ENCODE data around the gene RBM47.
A peak's percentile ranks its signal among the peaks of the same experiment; 100 is the strongest.

Gene RBM47

GRCh38 chr4:40629401-40630334, at the start of gene RBM47:
Gene RBM47 (minus strand): TSS chr4:40629864. CDS start chr4:40438893, 190,971 bp downstream.
- H3K4me3 ChIP-seq (ENCODE audit: low read length), result peak within 1 kb of the TSS; percentile 67
- H3K36me3 ChIP-seq (ENCODE audit: control insufficient read depth, low read depth, low read length), result no peaks in the 10 kb centered on the region
- H3K4me1 ChIP-seq (ENCODE audit: control insufficient read depth, low read depth, low read length), result peaks cover 33% of the 10 kb centered on the region
- no peaks in the 10 kb centered on the region for H3K9me3 ChIP-seq (ENCODE audit: control insufficient read depth, low read depth, low read length)
- peak within 1 kb of the TSS; percentile 78 for H3K27ac ChIP-seq (ENCODE audit: low read length)
- H3K27me3 ChIP-seq (ENCODE audit: control insufficient read depth, insufficient read depth, low read length), result no peaks in the 10 kb centered on the region
- H3K9ac ChIP-seq (ENCODE audit: low read length), result peak within 1 kb of the TSS; percentile 79

- no peak overlapping the region for H3K27ac ChIP-seq (ENCODE audit: low read length)
Measured at GRCh38 chr4:40678421-40678820, 48.8 kb upstream of the RBM47 start.

GRCh38 chr4:40675166-40675565, 45.5 kb upstream of the RBM47 start:
- H3K36me3 ChIP-seq (ENCODE audit: control insufficient read depth, low read depth, low read length), result no peaks in the 10 kb centered on the region
- no peaks in the 10 kb centered on the region for H3K27me3 ChIP-seq (ENCODE audit: control insufficient read depth, insufficient read depth, low read length)
- H3K4me3 ChIP-seq (ENCODE audit: low read length), result no peak overlapping the region
- no peak overlapping the region for H3K27ac ChIP-seq (ENCODE audit: low read length)
- no peak overlapping the region for H3K9ac ChIP-seq (ENCODE audit: low read length)
- H3K9me3 ChIP-seq (ENCODE audit: control insufficient read depth, low read depth, low read length), result no peaks in the 10 kb centered on the region
- H3K4me1 ChIP-seq (ENCODE audit: control insufficient read depth, low read depth, low read length), result peaks cover 11% of the 10 kb centered on the region

More at GRCh38 chr4:40678421-40678820, 48.8 kb upstream of the RBM47 start:
- no peaks in the 10 kb centered on the region for H3K4me1 ChIP-seq (ENCODE audit: control insufficient read depth, low read depth, low read length)
- H3K36me3 ChIP-seq (ENCODE audit: control insufficient read depth, low read depth, low read length), result no peaks in the 10 kb centered on the region
- H3K27me3 ChIP-seq (ENCODE audit: control insufficient read depth, insufficient read depth, low read length), result no peaks in the 10 kb centered on the region
- H3K9me3 ChIP-seq (ENCODE audit: control insufficient read depth, low read depth, low read length), result no peaks in the 10 kb centered on the region
- H3K4me3 ChIP-seq (ENCODE audit: low read length), result no peak overlapping the region
- H3K9ac ChIP-seq (ENCODE audit: low read length), result no peak overlapping the region

- Histone ChIP-seq H3K4me3 (ENCODE audit: low read length) (no peak overlapping the region), H3K4me1 (ENCODE audit: control insufficient read depth, low read depth, low read length) (peaks cover 11% of the 10 kb centered on the region), H3K27me3 (ENCODE audit: control insufficient read depth, insufficient read depth, low read length) (no peaks in the 10 kb centered on the region), H3K27ac (ENCODE audit: low read length) (peak overlapping the region; percentile 36), H3K9ac (ENCODE audit: low read length) (peak overlapping the region; percentile 6), H3K9me3 (ENCODE audit: control insufficient read depth, low read depth, low read length) (no peaks in the 10 kb centered on the region), H3K36me3 (ENCODE audit: control insufficient read depth, low read depth, low read length) (no peaks in the 10 kb centered on the region)
Measured at GRCh38 chr4:40672528-40673522, 43.2 kb upstream of the RBM47 start.

DNA sequence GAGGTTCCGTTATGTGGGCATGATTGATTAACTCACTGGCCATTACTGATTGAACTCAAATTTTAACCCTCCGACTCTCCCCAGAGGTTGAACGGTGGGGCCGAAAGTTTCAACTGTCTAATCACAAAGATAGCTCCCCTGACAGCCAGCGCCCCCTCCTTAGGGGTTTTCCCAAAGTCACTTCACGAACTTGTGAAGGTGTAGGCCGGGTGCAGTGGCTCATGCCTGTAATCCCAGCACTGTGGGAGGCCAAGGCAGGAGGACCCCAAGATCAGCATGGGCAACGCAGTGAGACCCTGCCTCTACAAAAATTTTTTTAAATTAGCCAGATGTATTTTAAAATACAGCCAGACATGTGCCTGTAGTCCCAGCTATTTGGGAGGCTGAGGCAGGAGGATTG, 39.8 kb upstream of the RBM47 start:
- Histone ChIP-seq H3K4me3 (ENCODE audit: low read length) (no peak overlapping the region), H3K4me1 (ENCODE audit: control insufficient read depth, low read depth, low read length) (peaks cover 11% of the 10 kb centered on the region), H3K9me3 (ENCODE audit: control insufficient read depth, low read depth, low read length) (no peaks in the 10 kb centered on the region), H3K27me3 (ENCODE audit: control insufficient read depth, insufficient read depth, low read length) (no peaks in the 10 kb centered on the region), H3K9ac (ENCODE audit: low read length) (no peak overlapping the region), H3K36me3 (ENCODE audit: control insufficient read depth, low read depth, low read length) (no peaks in the 10 kb centered on the region), H3K27ac (ENCODE audit: low read length) (no peak overlapping the region)

GRCh38 chr4:40665842-40666241, 36.2 kb upstream of the RBM47 start:
- H3K27ac ChIP-seq (ENCODE audit: low read length), result no peak overlapping the region
- H3K9ac ChIP-seq (ENCODE audit: low read length), result no peak overlapping the region
- no peaks in the 10 kb centered on the region for H3K27me3 ChIP-seq (ENCODE audit: control insufficient read depth, insufficient read depth, low read length)
- H3K4me3 ChIP-seq (ENCODE audit: low read length), result no peak overlapping the region
- no peaks in the 10 kb centered on the region for H3K9me3 ChIP-seq (ENCODE audit: control insufficient read depth, low read depth, low read length)
- H3K4me1 ChIP-seq (ENCODE audit: control insufficient read depth, low read depth, low read length), result peaks cover 5% of the 10 kb centered on the region
- H3K36me3 ChIP-seq (ENCODE audit: control insufficient read depth, low read depth, low read length), result no peaks in the 10 kb centered on the region

- H3K27ac ChIP-seq (ENCODE audit: low read length), result no peak overlapping the region
- H3K9ac ChIP-seq (ENCODE audit: low read length), result no peak overlapping the region
- no peaks in the 10 kb centered on the region for H3K36me3 ChIP-seq (ENCODE audit: control insufficient read depth, low read depth, low read length)
- no peak overlapping the region for H3K4me3 ChIP-seq (ENCODE audit: low read length)
- no peaks in the 10 kb centered on the region for H3K27me3 ChIP-seq (ENCODE audit: control insufficient read depth, insufficient read depth, low read length)
- H3K9me3 ChIP-seq (ENCODE audit: control insufficient read depth, low read depth, low read length), result no peaks in the 10 kb centered on the region
- H3K4me1 ChIP-seq (ENCODE audit: control insufficient read depth, low read depth, low read length), result peaks cover 5% of the 10 kb centered on the region
Measured at GRCh38 chr4:40662962-40663604, 33.4 kb upstream of the RBM47 start.

- H3K4me1 ChIP-seq (ENCODE audit: control insufficient read depth, low read depth, low read length), result peaks cover 5% of the 10 kb centered on the region
- H3K9me3 ChIP-seq (ENCODE audit: control insufficient read depth, low read depth, low read length), result no peaks in the 10 kb centered on the region
- H3K27ac ChIP-seq (ENCODE audit: low read length), result no peak overlapping the region
- H3K36me3 ChIP-seq (ENCODE audit: control insufficient read depth, low read depth, low read length), result no peaks in the 10 kb centered on the region
- no peak overlapping the region for H3K9ac ChIP-seq (ENCODE audit: low read length)
- H3K27me3 ChIP-seq (ENCODE audit: control insufficient read depth, insufficient read depth, low read length), result no peaks in the 10 kb centered on the region
- H3K4me3 ChIP-seq (ENCODE audit: low read length), result no peak overlapping the region
Measured at GRCh38 chr4:40661803-40662202, 32.1 kb upstream of the RBM47 start.

- Histone ChIP-seq H3K36me3 (ENCODE audit: control insufficient read depth, low read depth, low read length) (no peaks in the 10 kb centered on the region), H3K27ac (ENCODE audit: low read length) (no peak overlapping the region), H3K4me1 (ENCODE audit: control insufficient read depth, low read depth, low read length) (peaks cover 4% of the 10 kb centered on the region), H3K9me3 (ENCODE audit: control insufficient read depth, low read depth, low read length) (no peaks in the 10 kb centered on the region), H3K4me3 (ENCODE audit: low read length) (no peak overlapping the region), H3K9ac (ENCODE audit: low read length) (no peak overlapping the region), H3K27me3 (ENCODE audit: control insufficient read depth, insufficient read depth, low read length) (no peaks in the 10 kb centered on the region)
Measured at GRCh38 chr4:40656201-40656863, 26.7 kb upstream of the RBM47 start.

DNA sequence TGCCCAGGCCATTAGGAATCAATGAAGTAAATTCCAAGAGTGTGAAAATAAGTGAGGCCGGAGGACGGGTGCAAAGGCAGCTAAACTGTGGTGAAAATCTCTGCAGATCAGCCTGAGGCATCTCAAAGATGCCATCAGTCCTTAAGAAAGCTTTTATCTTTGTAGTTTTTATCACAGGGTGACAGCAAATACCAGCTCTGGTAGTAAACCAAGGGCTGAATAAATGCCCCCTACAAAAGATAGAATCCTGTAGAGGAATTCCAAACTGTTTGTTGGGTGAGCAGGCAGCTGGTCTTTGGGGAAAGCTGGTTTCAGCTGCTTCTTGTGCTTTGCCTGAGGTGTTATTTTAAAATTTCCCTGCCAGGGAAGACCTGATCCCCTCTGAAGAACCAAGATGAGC, 21.6 kb upstream of the RBM47 start:
- H3K4me1 ChIP-seq (ENCODE audit: control insufficient read depth, low read depth, low read length), result peaks cover 17% of the 10 kb centered on the region
- H3K36me3 ChIP-seq (ENCODE audit: control insufficient read depth, low read depth, low read length), result no peaks in the 10 kb centered on the region
- H3K27me3 ChIP-seq (ENCODE audit: control insufficient read depth, insufficient read depth, low read length), result no peaks in the 10 kb centered on the region
- H3K27ac ChIP-seq (ENCODE audit: low read length), result no peak overlapping the region
- no peaks in the 10 kb centered on the region for H3K9me3 ChIP-seq (ENCODE audit: control insufficient read depth, low read depth, low read length)
- H3K9ac ChIP-seq (ENCODE audit: low read length), result no peak overlapping the region
- H3K4me3 ChIP-seq (ENCODE audit: low read length), result no peak overlapping the region
